Cardiac muscle cell (in vitro differentiated cells and primary cell): ENCODE measurements around the gene MOB3B. TPM values are rescaled to one million over a fixed set of nuclear protein-coding genes. Genes with fewer than 3 reads are reported as not detected.

Experiments used
- DNase-seq, 2 donors: peaks; one replicate each; pipeline versions ENCODE4 v3.0.0 to v3.0.0-alpha.2; 2010 to 2017; ENCODE audit warnings: low read depth in 1 of 2, low spot score in 1 of 2
- H3K27ac ChIP-seq: fragments of 200-600 bp; sonication (generic); 2 replicates; pipeline ENCODE4 v1.5.1; 2016
- H3K27me3 ChIP-seq: fragments of 200-600 bp; sonication (generic); 2 replicates; pipeline ENCODE4 v1.6.0; 2016; ENCODE audit warnings: control low read depth
- H3K36me3 ChIP-seq: fragments of 200-600 bp; sonication (generic); 2 replicates; pipeline ENCODE4 v1.5.1; 2016; ENCODE audit warnings: control low read depth
- H3K4me1 ChIP-seq: fragments of 200-600 bp; sonication (generic); 2 replicates; pipeline ENCODE4 v1.8.1; 2017; ENCODE audit warnings: low read depth, mild to moderate bottlenecking, mixed run types
- H3K4me3 ChIP-seq: fragments of 200-600 bp; sonication (generic); 2 replicates; pipeline ENCODE4 v1.5.1; 2016; ENCODE audit warnings: mild to moderate bottlenecking
- H3K9me3 ChIP-seq: fragments of 200-600 bp; sonication (generic); 2 replicates; pipeline ENCODE4 v1.5.1; 2017; ENCODE audit warnings: low read depth, mild to moderate bottlenecking, control low read depth
- CTCF ChIP-seq: IDR thresholded peaks from 2 replicates; pipeline ENCODE4 v1.5.1; 2012; ENCODE audit warnings: low read depth, mild to moderate bottlenecking, low read length
- polyA plus RNA-seq: library from polyadenylated mRNA; unstranded; fragments of >200 nt; fragmentation: Nextera tagmentation; extraction: Ambion mirVana; gene quantifications from 2 replicates; pipeline ENCODE4 v1.2.1, GENCODE V29; 2016
- total RNA-seq: library from RNA; depleted of rRNA; stranded (reverse); fragments of >200 nt; gene quantifications from 2 replicates; pipeline ENCODE4 v1.2.3, GENCODE V29; 2016

The MOB3B gene
- total and polyA plus RNA-seq, 2 experiments from 2014 or later, result 0.74 to 1.7 TPM

- no peak for DNase-seq
- H3K36me3 ChIP-seq, result no peaks in the 10 kb centered on the region
- H3K4me1 ChIP-seq, result peaks cover 25% of the 10 kb centered on the region
- no peaks in the 10 kb centered on the region for H3K9me3 ChIP-seq
- H3K27ac ChIP-seq, result no peak overlapping the region
- TF ChIP-seq CTCF, result no peak
- no peak overlapping the region for H3K4me3 ChIP-seq
- H3K27me3 ChIP-seq, result no peaks in the 10 kb centered on the region
Observed at GRCh38 chr9:27428551-27428950, 101.1 kb downstream of the MOB3B start.

GRCh38 chr9:27427272-27427643 is 102.4 kb downstream of the MOB3B start:
- no peak overlapping the region for H3K4me3 ChIP-seq
- H3K4me1 ChIP-seq, result peaks cover 20% of the 10 kb centered on the region
- no peaks in the 10 kb centered on the region for H3K27me3 ChIP-seq
- no peak for TF ChIP-seq CTCF
- H3K9me3 ChIP-seq, result no peaks in the 10 kb centered on the region
- peak in 1 of 2 donors; percentile 50 for DNase-seq
- H3K27ac ChIP-seq, result no peak overlapping the region
- H3K36me3 ChIP-seq, result no peaks in the 10 kb centered on the region

- no peak overlapping the region for H3K27ac ChIP-seq
- DNase-seq, result peak in 1 of 2 donors; percentile 35
Observed at GRCh38 chr9:27426511-27427271, 102.9 kb downstream of the MOB3B start.

GRCh38 chr9:27425827-27426510 is 103.6 kb downstream of the MOB3B start:
- Histone ChIP-seq H3K36me3 (no peaks in the 10 kb centered on the region), H3K27me3 (no peaks in the 10 kb centered on the region), H3K9me3 (no peaks in the 10 kb centered on the region), H3K4me3 (no peak overlapping the region), H3K4me1 (peaks cover 9% of the 10 kb centered on the region), H3K27ac (no peak overlapping the region)
- no peak for TF ChIP-seq CTCF
- DNase-seq, result no peak

More at GRCh38 chr9:27426511-27427271, 102.9 kb downstream of the MOB3B start:
- Histone ChIP-seq H3K4me3 (no peak overlapping the region), H3K4me1 (peaks cover 14% of the 10 kb centered on the region), H3K36me3 (no peaks in the 10 kb centered on the region), H3K9me3 (no peaks in the 10 kb centered on the region), H3K27me3 (no peaks in the 10 kb centered on the region)
- no peak for TF ChIP-seq CTCF

GRCh38 chr9:27423915-27424710 is 105.5 kb downstream of the MOB3B start:
- DNase-seq, result no peak
- no peaks in the 10 kb centered on the region for H3K36me3 ChIP-seq
- H3K27me3 ChIP-seq, result no peaks in the 10 kb centered on the region
- no peaks in the 10 kb centered on the region for H3K9me3 ChIP-seq
- H3K27ac ChIP-seq, result no peak overlapping the region
- H3K4me1 ChIP-seq, result peaks cover 9% of the 10 kb centered on the region
- no peak overlapping the region for H3K4me3 ChIP-seq
- TF ChIP-seq CTCF, result no peak
